K562 (cell line): Measurements from ENCODE around the gene ANKRD11. TPM values are rescaled to one million over a fixed set of nuclear protein-coding genes. Genes with fewer than 3 reads are reported as not detected.

Source experiments
- ATAC-seq: fragments of 200-7000 bp; cut with Tn5 transposase; 3 replicates; pipeline ENCODE4 v1.9.1; 2020; ENCODE audit warnings: moderate library complexity
- BruUV-seq: library from RNA; stranded (reverse); fragments of 400-500 nt; replicated peaks from 2 replicates; lab custom pipeline; 2021; lab: Mats Ljungman, UMichigan
- CTCF ChIA-PET: fragments of 300-600 bp; formaldehyde crosslinking; extraction: SDS; loops from one replicate; lab custom pipeline; 2021; ENCODE audit warnings: low intra/inter-chr PET ratio; lab: Yijun Ruan, JAX
- POLR2A ChIA-PET: fragments of 300-600, 350-650 bp; sonication (Branson Sonifier 250); formaldehyde crosslinking; extraction: SDS; loops from one replicate; lab custom pipeline; 2021; ENCODE audit warnings: antibody characterized with exemption, inconsistent platforms; lab: Yijun Ruan, JAX
- DNase-seq, 4 experiments: peaks; one replicate each; pipeline versions ENCODE4 v3.0.0 to v3.0.0-alpha.2; 2011 to 2018; ENCODE audit warnings: low spot score in 3 of 4, mixed read lengths in 3 of 4; ENCODE audit errors: extremely low read depth in 1 of 4
- FAIRE-seq: peaks from 2 replicates; lab custom pipeline; 2011; peaks lifted over from hg19 to GRCh38; lab: Jason Lieb, UNC
- H2AFZ ChIP-seq: 2 replicates; pipeline ENCODE4 v1.6.0; 2011; ENCODE audit warnings: low read depth, low read length, control low read depth, inconsistent platforms
- H3K27ac ChIP-seq: fragments of 200-600 bp; 3 replicates; pipeline ENCODE4 v1.8.0; 2011; ENCODE audit warnings: low read depth, mild to moderate bottlenecking, control low read depth, inconsistent platforms, low read length, moderate library complexity, mixed read lengths; ENCODE audit errors: extremely low read depth
- H3K27me3 ChIP-seq, 2 experiments: fragments of 300-600 bp in 1 of 2; 2 replicates in 1 of 2; 3 replicates in 1 of 2; pipeline versions ENCODE4 v1.6.0 to v1.8.0; 2011; ENCODE audit warnings: inconsistent platforms in 2 of 2, low read length in 2 of 2, mild to moderate bottlenecking in 1 of 2, mixed read lengths in 1 of 2, moderate library complexity in 1 of 2; ENCODE audit not compliant: control insufficient read depth in 2 of 2, insufficient read depth in 2 of 2
- H3K36me3 ChIP-seq: fragments of 300-600 bp; 3 replicates; pipeline ENCODE4 v1.8.0; 2011; ENCODE audit warnings: mild to moderate bottlenecking, low read length, inconsistent platforms; ENCODE audit not compliant: control insufficient read depth, insufficient read depth
- H3K4me1 ChIP-seq, 2 experiments: fragments of 200-600 bp in 1 of 2; replicated peaks in 1 of 2; 2 replicates in 1 of 2; 3 replicates in 1 of 2; pipeline versions ENCODE4 v1.5.1 to v1.8.0; 2011; ENCODE audit warnings: inconsistent platforms in 2 of 2, low read length in 2 of 2, mild to moderate bottlenecking in 1 of 2, mixed read lengths in 1 of 2, moderate library complexity in 1 of 2; ENCODE audit not compliant: control insufficient read depth in 2 of 2, insufficient read depth in 2 of 2
- H3K4me2 ChIP-seq: 2 replicates; pipeline ENCODE4 v1.6.1; 2011; ENCODE audit warnings: low read length, control low read depth, inconsistent platforms, mixed read lengths; ENCODE audit not compliant: insufficient read depth
- H3K4me3 ChIP-seq: fragments of 200-600 bp; sonication (generic), shearing (Covaris generic); 2 replicates; pipeline ENCODE4 v1.5.1; 2016; ENCODE audit warnings: control low read depth, inconsistent platforms
- H3K79me2 ChIP-seq: fragments of 200-600 bp; 3 replicates; pipeline ENCODE4 v1.8.0; 2011; ENCODE audit warnings: low read length, inconsistent platforms; ENCODE audit not compliant: control insufficient read depth, insufficient read depth
- H3K9ac ChIP-seq, 2 experiments: 2 replicates each; pipeline versions ENCODE4 v1.6.0 to v1.6.1; 2011; ENCODE audit warnings: low read depth in 2 of 2, low read length in 2 of 2, control low read depth in 1 of 2, inconsistent platforms in 1 of 2, mild to moderate bottlenecking in 1 of 2, mixed read lengths in 1 of 2; ENCODE audit not compliant: insufficient read depth in 1 of 2
- H3K9me1 ChIP-seq: one replicate; pipeline ENCODE4 v1.6.0; 2011; ENCODE audit warnings: inconsistent platforms, mild to moderate bottlenecking, low read length, moderate library complexity; ENCODE audit not compliant: control insufficient read depth, insufficient read depth
- H3K9me3 ChIP-seq: replicated peaks from 2 replicates; pipeline ENCODE4 v1.5.1; 2011; ENCODE audit warnings: low read depth, low read length, inconsistent platforms; ENCODE audit not compliant: control insufficient read depth, insufficient read depth
- H4K20me1 ChIP-seq: replicated peaks from 2 replicates; pipeline ENCODE4 v1.6.1; 2011; ENCODE audit warnings: low read length, inconsistent platforms, mixed read lengths; ENCODE audit not compliant: control insufficient read depth, insufficient read depth
- MAX ChIP-seq: sonication (generic); formaldehyde crosslinking; IDR thresholded peaks from 2 replicates; pipeline ENCODE4 v1.9.0; 2022; ENCODE audit warnings: mild to moderate bottlenecking, missing genetic modification reagents
- MNT ChIP-seq, 2 experiments: fragments of 450-650 bp; conservative IDR thresholded peaks; 2 replicates each; pipeline ENCODE4 v1.6.1; 2017; ENCODE audit warnings: mild to moderate bottlenecking in 2 of 2, moderate library complexity in 2 of 2
- WGBS: fragments of 100-300 bp; shearing (Covaris generic); methylation state at CpG from one replicate; pipeline ENCODE4 v1.1.6; 2016; ENCODE audit warnings: low coverage, mixed read lengths; ENCODE audit not compliant: insufficient coverage; ENCODE audit errors: missing lambda C conversion rate; 5-methylcytosine and 5-hydroxymethylcytosine counted together
- in situ Hi-C: fragments of 300-500 bp; cut with MboI; formaldehyde crosslinking; loops from 4 replicates; pipeline ENCODE4 v1.15.0; 2018; ENCODE audit warnings: inconsistent platforms, mixed read lengths
- intact Hi-C: fragments of 100-400 bp; cut with micrococcal nuclease; formaldehyde crosslinking; loops from 2 replicates; pipeline ENCODE4 v1.14.2; 2022
- polyA plus RNA-seq, 8 experiments: library from polyadenylated mRNA; depleted of rRNA in 4 of 8; stranded (reverse) in 5 of 8; unstranded in 3 of 8; fragments of >200 nt; fragmentation: Nextera tagmentation in 2 of 8; fragmentation: Illumina TruSeq in 1 of 8; extraction: Ambion mirVana in 2 of 8; extraction: Trizol in 1 of 8; gene quantifications; 2 replicates each; pipeline versions ENCODE4 v1.2.1 to v1.2.3, GENCODE V29; 2011 to 2014; ENCODE audit warnings: inconsistent platforms in 1 of 8, missing spikeins in 1 of 8
- total RNA-seq, 7 experiments: library from RNA; depleted of rRNA in 6 of 7; stranded (reverse); fragments of >200 nt in 6 of 7; fragmentation: Illumina TruSeq in 2 of 7; extraction: Trizol in 2 of 7; gene quantifications; 2 replicates each; pipeline versions ENCODE4 v1.2.1 to v1.2.3, GENCODE V29; 2011 to 2021; ENCODE audit warnings: low replicate concordance in 1 of 7

ANKRD11 gene
- total and polyA plus RNA-seq, 9 of the 15 experiments (the other 6 are each of a cell fraction or from before 2014, with no cell fraction given): 4.7 to 126 (median 31.7) TPM

GRCh38 chr16:89331371-89332109 lies 158.8 kb downstream of the ANKRD11 start:
- Histone ChIP-seq H3K36me3 (peaks cover 12% of the 10 kb centered on the region; the same call in 2 of the 3 replicates), H2AFZ (no peak overlapping the region), H3K9me3 (no peaks in the 10 kb centered on the region), H3K9me1 (peaks cover 13% of the 10 kb centered on the region), H4K20me1 (peaks cover 71% of the 10 kb centered on the region), H3K4me3 (no peak overlapping the region), H3K27me3 (no peaks in the 10 kb centered on the region), H3K9ac (peak overlapping the region in 1 of 2 experiments; percentile 55; a peak in 1 of 4 replicates), H3K79me2 (peaks cover 97% of the 10 kb centered on the region), H3K27ac (no peak overlapping the region), H3K4me2 (no peak overlapping the region), H3K4me1 (peaks cover 38 to 66% of the 10 kb centered on the region in 2 experiments)
- FAIRE-seq (no peak), ATAC-seq (no peak), DNase-seq (no peak)
- BruUV-seq: no TSS peak
- POLR2A ChIA-PET: no interaction called here
- CTCF ChIA-PET: no interaction called here
- WGBS: 80% methylated on average over 14 of the region's 14 CpGs
- no peak for TF ChIP-seq MAX (CRISPR knock-in tag)
- TF ChIP-seq MNT (conservative IDR thresholded peaks at IDR 0.05): 0 out of 4 replicates have a peak, but pooled peaks of 1 of the 2 experiments have one; percentile 19
- in situ Hi-C loops (no loop called here), intact Hi-C loops (loop anchor here (2.0 to 5.0 kb wide), 3 partner anchors 156 to 225 kb away; partner anchors contain the start of gene SPG7)
